ENCODE data around the gene TMEM18. TPM values are rescaled to one million over a fixed set of nuclear protein-coding genes. Genes with fewer than 3 reads are reported as not detected.

TMEM18 gene
- polyA plus RNA-seq, 1 of the 3 experiments (the other 2 are of a cell fraction): 29.3 TPM

- ChIA-PET POLR2A (no interaction called here), CTCF (interaction anchor here (0.6 to 1.3 kb wide), 5 partner anchors 10 to 160 kb away, joined by 3 to 5 read pairs (median 4); no protein-coding TSS in a partner anchor)
- Histone ChIP-seq H3K4me2 (no peak overlapping the region), H3F3A (replicated peaks; ENCODE audit: insufficient read depth) (no peaks in the 10 kb centered on the region), H2AFZ (ENCODE audit: low read depth) (no peak overlapping the region), H3K36me3 (replicated peaks in 1 of 2; ENCODE audit: control insufficient read depth in 1 of 2, insufficient read depth in 2 of 2, low read length in 1 of 2) (no peaks in the 10 kb centered on the region), H3K79me2 (ENCODE audit: insufficient read depth) (no peaks in the 10 kb centered on the region), H4K20me1 (ENCODE audit: insufficient read depth) (no peaks in the 10 kb centered on the region), H3K9ac (no peak overlapping the region), H3K9me2 (no peaks in the 10 kb centered on the region), H3K9me3 (no peaks in the 10 kb centered on the region), H3K27ac (ENCODE audit: low read depth in 2 of 2, low read length in 1 of 2) (no peak overlapping the region), H3K27me3 (ENCODE audit: insufficient read depth) (no peaks in the 10 kb centered on the region), H3K4me1 (ENCODE audit: control insufficient read depth in 1 of 2, insufficient read depth in 2 of 2, low read depth in 1 of 2, low read length in 1 of 2) (peaks cover 0 to 4% of the 10 kb centered on the region in 2 experiments; a peak in 1 of 4 replicates), H3K4me3 (ENCODE audit: low read depth in 2 of 2, low read length in 1 of 2) (no peak overlapping the region)
- no peak for TF ChIP-seq TCF12 (IDR thresholded peaks at IDR 0.05)
- no peak for TF ChIP-seq CHD2 (IDR thresholded peaks at IDR 0.05; ENCODE audit: low read length, partially characterized antibody)
- TF ChIP-seq JUND (IDR thresholded peaks at IDR 0.05): no peak
- TF ChIP-seq SIN3A (IDR thresholded peaks at IDR 0.05; ENCODE audit: borderline replicate concordance, low read depth, low read length): no peak
- no peak for TF ChIP-seq PBX3 (IDR thresholded peaks at IDR 0.05)
- TF ChIP-seq SMC3 (IDR thresholded peaks at IDR 0.05; ENCODE audit: low read depth, low read length): no peak
- no peak for TF ChIP-seq RFX5 (IDR thresholded peaks at IDR 0.05; ENCODE audit: low read length)
- no peak for TF ChIP-seq TEAD4 (IDR thresholded peaks at IDR 0.05; ENCODE audit: borderline replicate concordance, insufficient read depth)
- no peak for TF ChIP-seq EP300 (IDR thresholded peaks at IDR 0.05; ENCODE audit: borderline replicate concordance in 1 of 2, low read depth in 1 of 2, low read length in 1 of 2)
- TF ChIP-seq EZH2phosphoT487 (IDR thresholded peaks at IDR 0.05; ENCODE audit: borderline replicate concordance, low read depth): no peak
- no peak for TF ChIP-seq NRF1 (IDR thresholded peaks at IDR 0.05; ENCODE audit: low read depth, low read length)
- TF ChIP-seq GABPA (IDR thresholded peaks at IDR 0.05; ENCODE audit: low read depth): no peak
- TF ChIP-seq RAD21 (IDR thresholded peaks at IDR 0.05; ENCODE audit: low read length): no peak
- TF ChIP-seq FOXJ3 (CRISPR knock-in tag; IDR thresholded peaks at IDR 0.05): no peak
- WGBS (ENCODE audit: low lambda C conversion rate): 65% methylated on average over 5 of the region's 5 CpGs
- DNase-seq: no peak
Observed at GRCh38 chr2:689237-689636, 12.0 kb upstream of the TMEM18 start.

GRCh38 chr2:688504-689076 lies 11.4 kb upstream of the TMEM18 start:
- Histone ChIP-seq H3K4me3 (ENCODE audit: low read depth in 2 of 2, low read length in 1 of 2) (no peak overlapping the region), H3K9me3 (no peaks in the 10 kb centered on the region), H3K27me3 (ENCODE audit: insufficient read depth) (no peaks in the 10 kb centered on the region), H2AFZ (ENCODE audit: low read depth) (no peak overlapping the region), H3K9me2 (no peaks in the 10 kb centered on the region), H3K9ac (no peak overlapping the region), H3F3A (replicated peaks; ENCODE audit: insufficient read depth) (no peaks in the 10 kb centered on the region), H3K4me2 (no peak overlapping the region), H3K79me2 (ENCODE audit: insufficient read depth) (no peaks in the 10 kb centered on the region), H3K36me3 (replicated peaks in 1 of 2; ENCODE audit: control insufficient read depth in 1 of 2, insufficient read depth in 2 of 2, low read length in 1 of 2) (no peaks in the 10 kb centered on the region), H4K20me1 (ENCODE audit: insufficient read depth) (no peaks in the 10 kb centered on the region), H3K4me1 (ENCODE audit: control insufficient read depth in 1 of 2, insufficient read depth in 2 of 2, low read depth in 1 of 2, low read length in 1 of 2) (peaks cover 0 to 4% of the 10 kb centered on the region in 2 experiments; a peak in 1 of 4 replicates), H3K27ac (ENCODE audit: low read depth in 2 of 2, low read length in 1 of 2) (no peak overlapping the region)
- TF ChIP-seq PBX3 (IDR thresholded peaks at IDR 0.05): no peak
- POLR2A ChIA-PET: no interaction called here
- DNase-seq: no peak
- CTCF ChIA-PET: interaction anchor here (0.7 to 1.3 kb wide), 3 partner anchors 9 to 46 kb away, joined by 4 to 5 read pairs (median 4); no protein-coding TSS in a partner anchor
- WGBS (ENCODE audit: low lambda C conversion rate): 33% methylated on average over 7 of the region's 7 CpGs

Measured in SK-N-SH (cell line).